Suppressor macrophage treated with lipopolysaccharide for 4 hours (primary cell): ENCODE measurements around the gene MYRF.
A peak's percentile ranks its signal among the peaks of the same experiment; 100 is the strongest.

ENCODE experiments used
- DNase-seq: peaks from one replicate; pipeline ENCODE4 v3.0.0-alpha.2; 2020

The MYRF gene

GRCh38 chr11:61778920-61779650 is 26.6 kb downstream of the MYRF start:
- no peak for DNase-seq

- DNase-seq, result no peak
Measured at GRCh38 chr11:61779666-61780525, 27.5 kb downstream of the MYRF start.

- no peak for DNase-seq
Measured at GRCh38 chr11:61780581-61781162, 28.2 kb downstream of the MYRF start.

- DNase-seq, result no peak
Measured at GRCh38 chr11:61781585-61781984, 29.1 kb downstream of the MYRF start.

GRCh38 chr11:61782299-61782698 is 29.9 kb downstream of the MYRF start:
- DNase-seq, result no peak

GRCh38 chr11:61782841-61783240 is 30.4 kb downstream of the MYRF start:
- no peak for DNase-seq

GRCh38 chr11:61783717-61784505 is 31.5 kb downstream of the MYRF start:
- DNase-seq, result no peak

GRCh38 chr11:61784506-61784805 is 32.0 kb downstream of the MYRF start:
- no peak for DNase-seq

GRCh38 chr11:61785837-61786402 is 33.5 kb downstream of the MYRF start:
- DNase-seq, result no peak

- DNase-seq, result peak; percentile 48
Measured at GRCh38 chr11:61787928-61788491, 35.6 kb downstream of the MYRF start.

- peak; percentile 86 for DNase-seq
Measured at GRCh38 chr11:61791737-61792309, 39.4 kb downstream of the MYRF start.

- peak; percentile 94 for DNase-seq
Measured at GRCh38 chr11:61792310-61793082, 40.1 kb downstream of the MYRF start, which contains the start of the genes FEN1 and TMEM258. FEN1 (plus strand) TSS chr11:61792911; CDS start chr11:61795362, 2,451 bp downstream. TMEM258 (minus strand) TSS chr11:61792599; CDS start chr11:61792558, 41 bp downstream.

GRCh38 chr11:61793083-61793828 is 40.8 kb downstream of the MYRF start:
- no peak for DNase-seq

- DNase-seq, result no peak
Measured at GRCh38 chr11:61793829-61794204, 41.4 kb downstream of the MYRF start.

- DNase-seq, result no peak
Measured at GRCh38 chr11:61794579-61794978, 42.1 kb downstream of the MYRF start.

GRCh38 chr11:61795459-61795858 is 43.0 kb downstream of the MYRF start:
- DNase-seq, result no peak

- no peak for DNase-seq
Measured at GRCh38 chr11:61795876-61796526, 43.6 kb downstream of the MYRF start.

GRCh38 chr11:61797263-61797944 is 45.0 kb downstream of the MYRF start:
- DNase-seq, result peak; percentile 86

- no peak for DNase-seq
Measured at GRCh38 chr11:61799665-61800284, 47.3 kb downstream of the MYRF start.
